ENCODE results near the gene GATB.

DNA sequence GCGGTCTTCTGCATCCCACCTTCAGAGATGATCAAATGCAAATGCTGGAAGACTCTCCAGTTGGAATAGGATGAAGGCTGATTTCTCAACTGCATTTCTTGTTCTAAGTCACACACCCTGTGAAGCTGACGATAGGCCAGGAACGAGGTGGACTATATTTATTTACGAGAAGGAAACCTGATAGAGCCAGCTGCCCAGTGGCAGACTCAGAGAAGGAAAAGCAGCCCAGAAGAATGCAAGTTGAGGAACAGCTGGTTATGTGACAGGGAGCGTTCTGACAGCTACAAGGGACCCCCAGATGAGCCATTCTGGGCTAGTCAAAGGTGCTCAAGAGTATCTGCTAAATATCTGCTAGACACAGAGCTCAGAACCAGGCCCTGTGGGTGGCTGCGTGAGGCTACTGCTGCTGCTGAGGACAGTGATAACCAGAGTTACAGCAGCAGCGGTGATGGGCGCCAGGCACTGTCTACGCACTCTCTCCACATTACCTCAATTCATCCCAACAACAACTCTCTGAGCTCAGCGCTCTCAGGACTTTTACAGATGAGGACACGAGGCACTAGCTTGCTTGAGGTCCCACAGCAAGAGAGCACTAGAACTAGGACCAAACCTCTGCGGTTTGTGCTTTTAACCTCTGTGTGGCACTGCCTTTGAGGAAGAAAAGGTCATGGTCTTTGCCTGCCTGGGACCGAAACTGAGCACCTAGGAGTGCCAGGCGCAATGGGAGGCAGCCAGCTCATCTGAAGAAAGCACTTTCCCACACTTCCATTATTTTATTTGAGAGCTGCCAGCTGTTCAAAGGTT lies 69.0 kb downstream of the GATB start:
- TF ChIP-seq EZH2 (IDR thresholded peaks at IDR 0.05): no peak
- no peak for TF ChIP-seq POLR2AphosphoS5 (IDR thresholded peaks at IDR 0.05; ENCODE audit: borderline replicate concordance, low read depth, low read length)
